Keratinocyte (primary cell): Measurements from ENCODE around the gene ARHGEF28. TPM values are rescaled to one million over a fixed set of nuclear protein-coding genes. Genes with fewer than 3 reads are reported as not detected.

Experiments used
- DNase-seq: peaks from one replicate; pipeline ENCODE4 v3.0.0-alpha.2; 2011; ENCODE audit warnings: low read depth, missing footprints, low spot score
- FAIRE-seq: peaks from 2 replicates; lab custom pipeline; 2011; peaks lifted over from hg19 to GRCh38; lab: Jason Lieb, UNC
- H2AFZ ChIP-seq: 2 replicates; pipeline ENCODE4 v1.6.0; 2012; ENCODE audit warnings: low read length, control low read depth, inconsistent platforms; ENCODE audit not compliant: control insufficient read depth
- H3K27ac ChIP-seq: 2 replicates; pipeline ENCODE4 v1.5.1; 2011; ENCODE audit warnings: low read length; ENCODE audit not compliant: control insufficient read depth, insufficient read depth
- H3K27me3 ChIP-seq: 3 replicates; pipeline ENCODE4 v1.6.0; 2011; ENCODE audit warnings: low read length; ENCODE audit not compliant: control insufficient read depth, insufficient read depth; ENCODE audit errors: extremely low read depth
- H3K36me3 ChIP-seq, 2 experiments: 2 replicates in 1 of 2; 3 replicates in 1 of 2; pipeline ENCODE4 v1.5.1; 2011; ENCODE audit warnings: low read length in 2 of 2, mild to moderate bottlenecking in 1 of 2; ENCODE audit not compliant: control insufficient read depth in 2 of 2, insufficient read depth in 2 of 2; ENCODE audit errors: extremely low read depth in 1 of 2
- H3K4me1 ChIP-seq: 3 replicates; pipeline ENCODE4 v1.5.1; 2011; ENCODE audit warnings: low read length; ENCODE audit not compliant: control insufficient read depth, insufficient read depth; ENCODE audit errors: extremely low read depth
- H3K4me2 ChIP-seq: 3 replicates; pipeline ENCODE4 v1.6.0; 2011; ENCODE audit warnings: low read depth, low read length; ENCODE audit not compliant: control insufficient read depth, insufficient read depth; ENCODE audit errors: extremely low read depth
- H3K4me3 ChIP-seq, 3 experiments: fragments of 200-600 bp in 1 of 3; sonication (generic) in 1 of 3; 2 replicates in 2 of 3; 3 replicates in 1 of 3; pipeline ENCODE4 v1.5.1; 2011 to 2016; ENCODE audit warnings: low read length in 3 of 3, mild to moderate bottlenecking in 3 of 3, control low read depth in 2 of 3, inconsistent platforms in 1 of 3, low read depth in 1 of 3, mixed read lengths in 1 of 3, mixed run types in 1 of 3, moderate library complexity in 1 of 3; ENCODE audit not compliant: control insufficient read depth in 2 of 3, insufficient read depth in 2 of 3; ENCODE audit errors: extremely low read depth in 1 of 3
- H3K79me2 ChIP-seq: 2 replicates; pipeline ENCODE4 v1.6.0; 2012; ENCODE audit warnings: low read length; ENCODE audit not compliant: control insufficient read depth, insufficient read depth
- H3K9ac ChIP-seq: 3 replicates; pipeline ENCODE4 v1.6.0; 2011; ENCODE audit warnings: low read length; ENCODE audit not compliant: control insufficient read depth, insufficient read depth; ENCODE audit errors: extremely low read depth
- H3K9me1 ChIP-seq: 3 replicates; pipeline ENCODE4 v1.6.0; 2011; ENCODE audit warnings: low read length; ENCODE audit not compliant: control insufficient read depth, insufficient read depth; ENCODE audit errors: extremely low read depth
- H3K9me3 ChIP-seq: 2 replicates; pipeline ENCODE4 v1.5.1; 2012; ENCODE audit warnings: low read depth, low read length; ENCODE audit not compliant: control insufficient read depth
- H4K20me1 ChIP-seq: 3 replicates; pipeline ENCODE4 v1.6.0; 2011; ENCODE audit warnings: low read length; ENCODE audit not compliant: control insufficient read depth, insufficient read depth; ENCODE audit errors: extremely low read depth
- EZH2 ChIP-seq: IDR thresholded peaks from one replicate; pipeline ENCODE4 v1.6.1; 2012; ENCODE audit warnings: inconsistent platforms, mild to moderate bottlenecking, low read length, moderate library complexity
- dilution Hi-C: fragments of 300-500 bp; cut with MboI; formaldehyde crosslinking; loops from one replicate; pipeline ENCODE4 v1.7.0; 2020; ENCODE audit warnings: low sequenced_read_pairs; ENCODE audit not compliant: extremely low pct_ligation_motif_present
- polyA plus RNA-seq, 5 experiments: library from polyadenylated mRNA; depleted of rRNA in 3 of 5; stranded (reverse) in 3 of 5; stranded (forward) in 1 of 5; unstranded in 1 of 5; fragments of >200 nt; gene quantifications; 1 replicate in 1 of 5; 2 replicates in 3 of 5; 3 replicates in 1 of 5; pipeline versions ENCODE4 v1.2.1 to v1.2.3, GENCODE V29; 2011 to 2012; ENCODE audit warnings: missing spikeins in 2 of 5, low read depth in 1 of 5, low replicate concordance in 1 of 5
- TF ChIP-seq, protein P1 (sequence below), 3 experiments: IDR thresholded peaks in 1 of 3; conservative IDR thresholded peaks in 1 of 3; optimal IDR thresholded peaks in 1 of 3; 2 replicates in 2 of 3; 3 replicates in 1 of 3; pipeline versions ENCODE3 to v1.5.1; 2011; ENCODE audit warnings: low read length in 3 of 3, mild to moderate bottlenecking in 3 of 3, moderate library complexity in 2 of 3, control low read depth in 1 of 3, inconsistent platforms in 1 of 3; ENCODE audit not compliant: insufficient read depth in 2 of 3; ENCODE audit errors: extremely low read depth in 1 of 3

Gene ARHGEF28
- polyA plus RNA-seq, 1 donor (not counting 4 experiments of a cell fraction or from before 2014, with no cell fraction given): 31.6 TPM

DNA sequence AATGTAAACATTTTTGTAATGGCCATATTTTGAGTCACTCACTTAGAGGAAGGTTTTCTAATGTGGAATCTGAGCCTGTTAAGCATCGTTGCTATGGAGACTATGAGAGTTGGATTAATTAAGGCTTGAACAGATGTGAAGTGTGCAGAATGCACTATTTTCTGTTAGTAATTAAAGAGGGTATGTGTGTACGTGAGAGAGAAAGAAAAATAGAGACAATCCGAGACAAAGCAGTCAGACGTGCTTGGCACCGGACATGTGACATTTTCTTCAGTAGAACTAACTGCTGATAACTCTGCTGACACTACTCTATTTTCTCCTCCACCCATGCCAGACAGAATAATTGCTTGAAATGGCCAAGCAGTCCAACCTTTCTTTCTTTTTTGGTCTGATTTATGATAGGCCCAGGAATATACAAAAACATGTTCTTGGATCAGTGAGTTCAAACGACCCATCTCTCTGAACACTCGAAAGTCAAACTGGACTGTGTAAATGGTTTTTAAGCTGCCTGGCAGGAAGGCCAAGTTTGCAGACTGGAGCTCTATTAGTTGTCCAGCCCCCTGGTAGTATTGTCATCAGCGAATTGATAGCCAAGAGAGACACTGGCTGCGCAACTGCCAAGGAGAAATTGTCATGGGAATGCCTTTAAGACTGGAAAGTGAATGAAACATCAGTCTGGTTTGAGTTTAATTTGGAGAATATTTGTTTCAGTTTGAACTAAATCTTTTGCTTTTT, 322.1 kb downstream of the ARHGEF28 start:
- peaks cover 2 to 3% of the 10 kb centered on the region in 2 experiments for H3K36me3 ChIP-seq
- no peaks in the 10 kb centered on the region for H3K9me3 ChIP-seq
- FAIRE-seq: no peak
- no peaks in the 10 kb centered on the region for H3K9me1 ChIP-seq
- H3K9ac ChIP-seq: no peak overlapping the region
- H3K4me2 ChIP-seq: no peak overlapping the region
- no peak overlapping the region for H3K4me3 ChIP-seq
- no peaks in the 10 kb centered on the region for H3K27me3 ChIP-seq
- TF ChIP-seq EZH2: no peak
- TF ChIP-seq, protein P1, sequence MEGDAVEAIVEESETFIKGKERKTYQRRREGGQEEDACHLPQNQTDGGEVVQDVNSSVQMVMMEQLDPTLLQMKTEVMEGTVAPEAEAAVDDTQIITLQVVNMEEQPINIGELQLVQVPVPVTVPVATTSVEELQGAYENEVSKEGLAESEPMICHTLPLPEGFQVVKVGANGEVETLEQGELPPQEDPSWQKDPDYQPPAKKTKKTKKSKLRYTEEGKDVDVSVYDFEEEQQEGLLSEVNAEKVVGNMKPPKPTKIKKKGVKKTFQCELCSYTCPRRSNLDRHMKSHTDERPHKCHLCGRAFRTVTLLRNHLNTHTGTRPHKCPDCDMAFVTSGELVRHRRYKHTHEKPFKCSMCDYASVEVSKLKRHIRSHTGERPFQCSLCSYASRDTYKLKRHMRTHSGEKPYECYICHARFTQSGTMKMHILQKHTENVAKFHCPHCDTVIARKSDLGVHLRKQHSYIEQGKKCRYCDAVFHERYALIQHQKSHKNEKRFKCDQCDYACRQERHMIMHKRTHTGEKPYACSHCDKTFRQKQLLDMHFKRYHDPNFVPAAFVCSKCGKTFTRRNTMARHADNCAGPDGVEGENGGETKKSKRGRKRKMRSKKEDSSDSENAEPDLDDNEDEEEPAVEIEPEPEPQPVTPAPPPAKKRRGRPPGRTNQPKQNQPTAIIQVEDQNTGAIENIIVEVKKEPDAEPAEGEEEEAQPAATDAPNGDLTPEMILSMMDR (optimal IDR thresholded peaks at IDR 0.05 in 1 of 3, IDR thresholded peaks at IDR 0.05 in 1 of 3, conservative IDR thresholded peaks at IDR 0.05 in 1 of 3; ENCODE audit: extremely low read depth in 1 of 3, insufficient read depth in 2 of 3, low read length in 3 of 3): no peak
- no peak overlapping the region for H2AFZ ChIP-seq
- no peak for DNase-seq
- no peaks in the 10 kb centered on the region for H3K79me2 ChIP-seq
- H3K4me1 ChIP-seq: no peaks in the 10 kb centered on the region
- no peaks in the 10 kb centered on the region for H4K20me1 ChIP-seq
- H3K27ac ChIP-seq: no peak overlapping the region
- dilution Hi-C loops: no loop called here

DNA sequence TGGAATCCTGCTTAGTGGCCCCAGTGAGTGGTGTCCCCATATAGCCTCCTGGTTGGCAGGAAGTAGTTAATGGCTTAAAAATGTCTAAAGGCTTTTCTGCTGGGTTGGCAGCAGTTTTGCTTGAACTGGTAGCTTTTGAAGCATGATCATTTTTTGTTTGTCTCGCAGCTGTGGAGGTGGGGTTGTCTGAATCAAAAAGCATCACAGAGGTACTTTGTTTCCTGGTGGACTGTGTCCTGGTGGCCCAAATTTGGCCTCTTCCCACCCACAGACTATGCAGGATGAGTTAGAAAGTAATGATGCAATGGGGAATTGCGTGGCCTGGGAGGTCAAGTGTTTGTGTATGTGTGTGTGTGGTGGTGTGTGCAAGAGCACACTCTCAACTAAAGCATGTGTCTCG, 322.7 kb downstream of the ARHGEF28 start:
- no peaks in the 10 kb centered on the region for H3K9me1 ChIP-seq
- dilution Hi-C loops: no loop called here
- H3K9ac ChIP-seq: no peak overlapping the region
- no peak overlapping the region for H3K27ac ChIP-seq
- DNase-seq (no peak), FAIRE-seq (no peak)
- H3K4me2 ChIP-seq: no peak overlapping the region
- no peaks in the 10 kb centered on the region for H3K9me3 ChIP-seq
- peaks cover 0 to 3% of the 10 kb centered on the region in 2 experiments for H3K36me3 ChIP-seq
- H4K20me1 ChIP-seq: no peaks in the 10 kb centered on the region
- H3K4me3 ChIP-seq: no peak overlapping the region
- no peaks in the 10 kb centered on the region for H3K79me2 ChIP-seq
- no peaks in the 10 kb centered on the region for H3K27me3 ChIP-seq
- no peaks in the 10 kb centered on the region for H3K4me1 ChIP-seq
- TF ChIP-seq, protein P1 (optimal IDR thresholded peaks at IDR 0.05 in 1 of 3, IDR thresholded peaks at IDR 0.05 in 1 of 3, conservative IDR thresholded peaks at IDR 0.05 in 1 of 3; ENCODE audit: extremely low read depth in 1 of 3, insufficient read depth in 2 of 3, low read length in 3 of 3): no peak
- TF ChIP-seq EZH2: no peak
- H2AFZ ChIP-seq: no peak overlapping the region
